Small intestine (tissue), 7 donors: ENCODE measurements around the gene MROH2A. TPM values are rescaled to one million over a fixed set of nuclear protein-coding genes. Genes with fewer than 3 reads are reported as not detected.
A peak's percentile ranks its signal among the peaks of the same experiment; 100 is the strongest.
"Not testable (repeated sequence)": the region's sequence is repeated elsewhere in the genome, so short reads cannot be mapped to it uniquely, and the experiment has no call there.

Source experiments
- DNase-seq, 2 donors: peaks; one replicate each; pipeline versions ENCODE4 v3.0.0 to v3.0.0-alpha.2; 2013
- FAIRE-seq: peaks from 2 replicates; lab custom pipeline; 2012; peaks lifted over from hg19 to GRCh38; lab: Jason Lieb, UNC
- H3K27ac ChIP-seq, 3 donors: one replicate each; pipeline ENCODE4 v1.5.1; 2013; ENCODE audit warnings: low read length in 2 of 3, mild to moderate bottlenecking in 2 of 3, control low read depth in 1 of 3, inconsistent platforms in 1 of 3, low read depth in 1 of 3, moderate library complexity in 1 of 3
- H3K27me3 ChIP-seq, 3 donors: one replicate each; pipeline ENCODE4 v1.6.1; 2013; ENCODE audit warnings: low read length in 3 of 3, inconsistent platforms in 1 of 3; ENCODE audit not compliant: control insufficient read depth in 3 of 3, insufficient read depth in 3 of 3
- H3K36me3 ChIP-seq, 3 donors: one replicate each; pipeline ENCODE4 v1.6.1; 2013; ENCODE audit warnings: low read length in 3 of 3, inconsistent platforms in 1 of 3, low read depth in 1 of 3, mild to moderate bottlenecking in 1 of 3, moderate library complexity in 1 of 3; ENCODE audit not compliant: control insufficient read depth in 3 of 3, insufficient read depth in 2 of 3
- H3K4me1 ChIP-seq, 3 donors: one replicate each; pipeline ENCODE4 v1.6.1; 2013; ENCODE audit warnings: low read length in 2 of 3, inconsistent platforms in 1 of 3, low read depth in 1 of 3, mild to moderate bottlenecking in 1 of 3, moderate library complexity in 1 of 3; ENCODE audit not compliant: control insufficient read depth in 3 of 3, insufficient read depth in 2 of 3
- H3K4me3 ChIP-seq, 3 donors: one replicate each; pipeline ENCODE4 v1.5.1; 2013; ENCODE audit warnings: low read length in 3 of 3, control low read depth in 1 of 3, inconsistent platforms in 1 of 3, low read depth in 1 of 3, mild to moderate bottlenecking in 1 of 3, moderate library complexity in 1 of 3
- H3K9me3 ChIP-seq, 2 donors: one replicate each; pipeline ENCODE4 v1.6.1; 2013; ENCODE audit warnings: low read depth in 1 of 2, low read length in 1 of 2; ENCODE audit not compliant: control insufficient read depth in 2 of 2, insufficient read depth in 1 of 2
- WGBS, 3 donors: extraction: QIAGEN DNeasy Blood & Tissue Kit; methylation state at CpG; one replicate each; pipeline ENCODE4 v1.1.7; 2013; 5-methylcytosine and 5-hydroxymethylcytosine counted together
- polyA plus RNA-seq, 4 donors: library from polyadenylated mRNA; stranded (reverse) in 3 of 4; unstranded in 1 of 4; fragments of 200-250 nt in 3 of 4; fragments of 120-200 nt in 1 of 4; gene quantifications; one replicate each; pipeline versions ENCODE4 v1.2.1 to v1.2.3, GENCODE V29; 2013
- donor health status: healthy with polysubstance abuse.
- donor health status: control.
- donor health status: control.
- donor health status: Bipolar disorder and iron deficiency.
- donor health status: healthy.

Gene MROH2A
- polyA plus RNA-seq, 4 donors, result 0.19 to 1.6 (median 0.42) TPM

DNA sequence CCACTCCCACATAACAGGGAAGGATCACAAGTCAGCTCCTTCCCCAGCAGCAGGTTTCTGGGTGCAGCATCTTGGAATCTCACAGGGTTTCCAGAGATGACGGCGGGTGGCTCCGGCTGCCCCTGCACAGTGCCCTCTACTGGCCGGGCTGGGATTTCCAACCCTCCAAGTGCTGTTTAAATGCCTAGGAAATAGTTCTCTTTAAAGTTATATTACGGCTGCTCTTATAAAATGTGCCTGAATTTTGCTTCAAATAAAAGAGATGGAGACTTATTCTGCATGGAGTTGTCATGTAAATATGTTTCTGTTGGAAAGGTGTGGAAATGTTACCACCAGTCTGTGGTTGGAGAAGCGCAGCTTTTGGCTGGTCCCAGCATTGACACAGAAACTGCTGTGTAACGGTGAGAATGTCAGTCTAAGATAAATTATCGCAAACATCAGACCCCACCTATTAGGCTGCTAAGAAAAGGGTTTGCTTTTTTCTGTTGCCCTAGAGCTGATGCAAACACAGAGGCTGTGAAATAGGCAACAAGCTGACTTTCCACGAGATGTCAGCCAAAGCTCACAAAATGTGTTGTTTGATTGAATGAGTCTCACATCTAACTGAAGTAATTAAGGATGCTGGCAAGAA is 79.5 kb downstream of the MROH2A start:
- H3K27me3 ChIP-seq, result no peaks in the 10 kb centered on the region
- 28 to 38% (median 36%) methylated on average over 9 of the region's 9 CpGs for WGBS, 3 donors
- DNase-seq, result peak; percentile 64 to 74

DNA sequence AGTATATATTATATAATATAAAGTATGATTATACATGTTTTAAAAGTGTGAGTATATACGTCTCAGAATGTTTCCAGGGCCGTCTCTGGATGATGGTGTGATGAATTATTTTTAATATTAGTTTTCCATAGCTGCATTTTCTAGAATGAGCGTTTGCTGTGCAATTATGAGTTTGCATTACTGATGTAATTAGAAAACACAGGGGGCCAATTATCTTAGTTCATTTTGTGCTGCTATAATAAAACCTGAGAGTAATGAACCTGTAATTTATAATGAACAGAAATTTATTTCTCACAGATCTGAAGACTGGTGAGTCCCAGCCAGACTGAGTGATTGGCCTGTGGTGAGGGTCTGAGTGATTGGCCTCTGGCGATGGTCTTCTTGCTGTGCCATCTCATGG is 80.2 kb downstream of the MROH2A start:
- H3K36me3 ChIP-seq, result no peaks in the 10 kb centered on the region
- peaks cover 0 to 7% (median 0%) of the 10 kb centered on the region in 3 donors for H3K4me1 ChIP-seq
- no peaks in the 10 kb centered on the region for H3K27me3 ChIP-seq
- H3K9me3 ChIP-seq, result no peaks in the 10 kb centered on the region
- FAIRE-seq (no peak), DNase-seq (no peak)
- 82 to 90% (median 90%) methylated on average over 4 of the region's 4 CpGs for WGBS, 3 donors
- no peak overlapping the region for H3K4me3 ChIP-seq
- H3K27ac ChIP-seq, result no peak overlapping the region

More for the DNA sequence above, 79.5 kb downstream of the MROH2A start:
- Histone ChIP-seq H3K36me3 (no peaks in the 10 kb centered on the region), H3K27ac (no peak overlapping the region), H3K4me3 (no peak overlapping the region), H3K9me3 (no peaks in the 10 kb centered on the region), H3K4me1 (peaks cover 0 to 10% (median 0%) of the 10 kb centered on the region in 3 donors)
- no peak for FAIRE-seq

DNA sequence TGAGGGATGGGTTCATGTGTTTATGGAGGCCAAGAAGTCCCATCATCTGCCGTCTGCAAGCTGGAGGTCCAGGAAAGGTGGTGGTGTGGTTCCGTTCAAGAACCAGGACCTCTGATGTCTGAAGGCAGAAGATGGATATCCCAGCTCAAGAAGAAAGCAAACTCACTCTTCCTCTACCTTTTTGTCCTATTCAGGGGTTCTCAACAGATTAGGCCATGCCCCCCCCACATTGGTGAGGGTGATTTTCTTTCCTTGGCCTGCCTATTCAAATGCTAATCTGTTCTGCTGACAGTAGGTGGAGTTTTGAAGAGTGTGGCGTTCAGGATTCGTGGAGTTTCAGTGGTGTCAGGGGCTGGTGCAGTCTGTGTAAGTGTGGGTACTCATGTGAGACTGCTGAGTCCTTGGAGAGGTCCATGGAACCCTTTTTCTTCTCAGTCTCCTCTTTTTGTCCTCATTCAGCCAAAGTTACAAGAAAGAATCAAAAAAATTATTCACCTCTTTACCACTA is 84.2 kb downstream of the MROH2A start:
- H3K4me1 ChIP-seq, result peaks cover 0 to 4% (median 0%) of the 10 kb centered on the region in 3 donors
- peaks cover 0 to 8% of the 10 kb centered on the region in 2 donors for H3K9me3 ChIP-seq
- no peak overlapping the region for H3K4me3 ChIP-seq
- FAIRE-seq, result no peak
- no peak overlapping the region for H3K27ac ChIP-seq
- peaks cover 0 to 3% (median 0%) of the 10 kb centered on the region in 3 donors for H3K36me3 ChIP-seq
- H3K27me3 ChIP-seq, result no peaks in the 10 kb centered on the region
- DNase-seq, result no peak
- WGBS, 3 donors, result 69 to 89% (median 81%) methylated on average over 4 of the region's 4 CpGs

DNA sequence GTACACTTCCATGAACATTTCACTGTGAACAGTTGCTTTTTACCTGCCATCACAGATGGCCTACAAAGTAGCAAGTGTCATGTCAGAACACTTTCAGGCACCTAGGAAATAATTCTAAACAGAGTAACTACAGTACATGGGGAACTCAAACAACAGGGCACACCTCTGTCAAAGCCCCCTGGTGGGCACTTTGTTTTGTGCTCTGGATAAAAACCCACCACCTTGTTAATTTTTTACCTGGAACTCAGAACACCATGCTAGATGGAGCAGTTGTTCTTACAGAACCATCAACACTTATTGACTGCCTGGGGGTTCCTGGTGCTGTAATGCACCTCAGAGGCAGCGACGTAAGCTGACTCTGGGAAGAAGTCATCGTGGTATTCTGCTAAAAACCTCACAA is 87.7 kb downstream of the MROH2A start:
- FAIRE-seq (no peak), DNase-seq (no peak)
- Histone ChIP-seq H3K9me3 (peaks cover 0 to 8% of the 10 kb centered on the region in 2 donors), H3K27ac (no peak overlapping the region), H3K4me1 (peaks cover 0 to 3% (median 0%) of the 10 kb centered on the region in 3 donors), H3K4me3 (no peak overlapping the region), H3K27me3 (peaks cover 0 to 2% (median 0%) of the 10 kb centered on the region in 3 donors), H3K36me3 (peaks cover 0 to 3% (median 0%) of the 10 kb centered on the region in 3 donors)
- WGBS, 3 donors, result 81 to 97% (median 87%) methylated on average over 3 of the region's 3 CpGs

DNA sequence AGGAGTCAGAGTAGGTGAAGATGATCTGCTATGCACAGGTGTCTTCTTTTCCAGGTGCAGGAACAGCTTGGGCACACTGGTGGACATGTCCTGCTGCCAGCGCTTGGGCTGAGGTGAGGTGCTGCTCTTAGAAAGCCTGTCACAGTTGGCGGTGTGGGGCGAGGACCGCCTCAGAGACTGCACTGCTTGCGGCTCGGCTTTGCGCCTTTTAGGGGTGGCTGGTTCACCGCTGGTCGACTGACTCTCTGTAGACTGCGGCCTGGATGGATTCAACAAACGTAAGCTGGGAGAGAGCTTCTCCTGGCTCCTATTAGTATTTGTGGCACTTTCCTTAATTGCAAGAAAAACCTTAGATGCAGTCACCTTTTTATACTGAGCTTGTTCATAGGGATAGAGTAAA is 88.3 kb downstream of the MROH2A start:
- no peak for FAIRE-seq
- WGBS, 3 donors, result 94 to 100% (median 98%) methylated on average over 11 of the region's 11 CpGs
- Histone ChIP-seq H3K36me3 (peaks cover 0 to 3% (median 0%) of the 10 kb centered on the region in 3 donors), H3K27me3 (peaks cover 0 to 2% (median 0%) of the 10 kb centered on the region in 3 donors), H3K9me3 (peaks cover 0 to 8% of the 10 kb centered on the region in 2 donors), H3K4me1 (peaks cover 0 to 3% (median 0%) of the 10 kb centered on the region in 3 donors), H3K27ac (no peak overlapping the region), H3K4me3 (no peak overlapping the region)
- no peak for DNase-seq

DNA sequence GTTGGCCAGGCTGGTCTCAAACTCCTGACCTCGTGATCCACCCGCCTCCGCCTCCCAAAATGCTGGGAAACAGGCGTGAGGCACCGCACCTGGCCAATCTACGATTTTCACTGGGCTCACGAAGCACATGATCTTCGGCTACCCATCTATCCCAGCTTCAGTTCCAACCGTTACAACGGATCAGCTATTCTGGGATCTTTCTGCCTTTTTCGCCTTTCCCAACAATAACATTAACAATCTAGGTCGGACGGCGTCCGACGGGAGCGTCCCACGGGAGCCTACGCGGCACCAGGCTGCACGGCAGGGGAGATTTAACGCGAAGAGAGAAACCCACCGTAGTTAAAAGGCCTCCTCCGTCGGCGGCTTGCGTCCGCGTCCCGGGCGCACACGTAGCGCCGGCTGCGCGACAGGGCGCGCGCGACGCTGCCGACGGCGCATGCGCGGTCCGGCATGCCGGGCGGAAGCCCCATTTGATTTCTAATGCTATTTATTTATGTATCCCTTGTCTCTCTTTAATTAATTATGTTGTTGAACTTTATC is 89.9 kb downstream of the MROH2A start, which contains the start of gene MSL3B:
TSS of gene MSL3B (minus strand) at position 394 of the 540 bp plus-strand sequence.
- DNase-seq (peak; percentile 65 to 77), FAIRE-seq (no peak)
- peak within 1 kb of the TSS; percentile 21 to 66 (median 56) for H3K4me3 ChIP-seq
- peaks cover 0 to 8% of the 10 kb centered on the region in 2 donors for H3K9me3 ChIP-seq
- H3K36me3 ChIP-seq, result peaks cover 0 to 3% (median 0%) of the 10 kb centered on the region in 3 donors
- H3K27me3 ChIP-seq, result peaks cover 0 to 2% (median 0%) of the 10 kb centered on the region in 3 donors
- peak within 1 kb of the TSS in 1 of 3 donors; percentile 22 for H3K27ac ChIP-seq
- 8 to 10% (median 8%) methylated on average over 50 of the region's 50 CpGs for WGBS, 3 donors
- peaks cover 0 to 3% (median 0%) of the 10 kb centered on the region in 3 donors for H3K4me1 ChIP-seq

DNA sequence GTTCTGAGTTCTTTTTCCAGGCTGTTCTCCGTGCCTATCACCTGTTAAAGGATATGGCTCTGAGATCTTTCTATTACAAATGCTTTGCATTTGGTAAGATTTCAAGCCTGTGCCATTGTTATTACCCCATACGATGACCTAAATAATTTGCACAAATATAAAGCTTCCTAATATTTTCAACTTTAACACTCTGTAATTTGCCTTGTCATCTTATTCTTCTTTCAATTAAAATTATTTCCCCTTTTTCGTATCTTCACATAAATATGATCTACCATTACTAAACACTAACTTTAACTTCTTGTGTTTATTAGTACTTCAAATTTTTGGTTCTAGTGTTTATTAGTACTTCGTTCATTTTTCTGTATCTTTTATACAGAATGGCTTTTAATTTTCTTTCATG is 93.3 kb downstream of the MROH2A start:
- no peak for FAIRE-seq
- Histone ChIP-seq H3K4me1 (peaks cover 0 to 3% (median 0%) of the 10 kb centered on the region in 3 donors), H3K36me3 (peaks cover 0 to 2% (median 0%) of the 10 kb centered on the region in 3 donors), H3K27me3 (peaks cover 0 to 7% (median 2%) of the 10 kb centered on the region in 3 donors), H3K27ac (no peak overlapping the region), H3K9me3 (peaks cover 0 to 2% of the 10 kb centered on the region in 2 donors), H3K4me3 (no peak overlapping the region)
- WGBS, 3 donors, result 59 to 65% (median 63%) methylated on average over 4 of the region's 4 CpGs
- DNase-seq, result no peak

DNA sequence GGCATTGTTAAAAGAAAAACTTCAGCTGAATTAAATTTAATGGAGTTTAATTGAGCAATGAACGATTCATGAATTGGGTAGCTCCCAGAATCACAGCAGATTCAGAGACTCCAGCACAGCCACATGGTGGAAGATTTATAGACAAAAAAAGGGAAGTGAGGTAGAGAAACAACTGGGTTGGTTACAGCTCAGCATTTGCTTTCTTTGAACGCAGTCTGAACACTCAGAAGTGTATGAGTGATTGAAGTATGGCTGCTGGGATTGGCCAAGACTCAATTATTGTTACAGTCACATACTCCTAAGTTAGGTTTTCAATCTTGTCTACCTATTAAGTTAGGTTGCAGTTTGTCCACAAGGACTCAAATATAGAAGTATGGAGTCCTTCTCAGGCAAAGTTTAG is 94.0 kb downstream of the MROH2A start:
- not testable (repeated sequence) for H3K4me1 ChIP-seq, DNase-seq, H3K27me3 ChIP-seq, FAIRE-seq, H3K36me3 ChIP-seq, H3K27ac ChIP-seq, H3K4me3 ChIP-seq, H3K9me3 ChIP-seq
- 40 to 46% (median 43%) methylated on average over 2 of the region's 2 CpGs for WGBS, 3 donors
